Measurements from ENCODE around the gene PRICKLE4.

The PRICKLE4 gene

GRCh38 chr6:41789390-41789724, 8.8 kb downstream of the PRICKLE4 start:
- no peaks in the 10 kb centered on the region for H3K27me3 ChIP-seq (ENCODE audit: control insufficient read depth, insufficient read depth, low read length)
- no peaks in the 10 kb centered on the region for H3K79me2 ChIP-seq
- H2AFZ ChIP-seq, result no peak overlapping the region
- H3K36me3 ChIP-seq (ENCODE audit: control insufficient read depth, insufficient read depth, low read length), result no peaks in the 10 kb centered on the region
- no peak overlapping the region for H3K4me2 ChIP-seq (ENCODE audit: low read length)
- no peak overlapping the region for H3K27ac ChIP-seq
- TF ChIP-seq CTCF (IDR thresholded peaks at IDR 0.05), result no peak
- H3K9ac ChIP-seq, result no peak overlapping the region
- H3K4me3 ChIP-seq (ENCODE audit: low read depth, low read length), result no peak overlapping the region
- H3K9me3 ChIP-seq (ENCODE audit: control insufficient read depth, low read length), result no peaks in the 10 kb centered on the region
- peaks cover 6% of the 10 kb centered on the region for H3K4me1 ChIP-seq

- Histone ChIP-seq H3K9me3 (ENCODE audit: control insufficient read depth, low read length) (no peaks in the 10 kb centered on the region), H3K4me1 (peaks cover 6% of the 10 kb centered on the region), H3K27ac (no peak overlapping the region), H2AFZ (no peak overlapping the region), H3K4me2 (ENCODE audit: low read length) (no peak overlapping the region), H3K36me3 (ENCODE audit: control insufficient read depth, insufficient read depth, low read length) (no peaks in the 10 kb centered on the region), H3K9ac (no peak overlapping the region), H3K79me2 (no peaks in the 10 kb centered on the region), H3K27me3 (ENCODE audit: control insufficient read depth, insufficient read depth, low read length) (no peaks in the 10 kb centered on the region), H3K4me3 (ENCODE audit: low read depth, low read length) (no peak overlapping the region)
- no peak for TF ChIP-seq CTCF (IDR thresholded peaks at IDR 0.05)
Measured at GRCh38 chr6:41790045-41790444, 9.5 kb downstream of the PRICKLE4 start.

GRCh38 chr6:41791305-41791704, 10.7 kb downstream of the PRICKLE4 start:
- H3K4me1 ChIP-seq, result no peaks in the 10 kb centered on the region
- no peaks in the 10 kb centered on the region for H3K79me2 ChIP-seq
- no peak overlapping the region for H3K9ac ChIP-seq
- no peak overlapping the region for H3K4me3 ChIP-seq (ENCODE audit: low read depth, low read length)
- no peak overlapping the region for H2AFZ ChIP-seq
- no peaks in the 10 kb centered on the region for H3K36me3 ChIP-seq (ENCODE audit: control insufficient read depth, insufficient read depth, low read length)
- no peak overlapping the region for H3K4me2 ChIP-seq (ENCODE audit: low read length)
- H3K27me3 ChIP-seq (ENCODE audit: control insufficient read depth, insufficient read depth, low read length), result no peaks in the 10 kb centered on the region
- H3K27ac ChIP-seq, result no peak overlapping the region
- no peak for TF ChIP-seq CTCF (IDR thresholded peaks at IDR 0.05)
- H3K9me3 ChIP-seq (ENCODE audit: control insufficient read depth, low read length), result no peaks in the 10 kb centered on the region

GRCh38 chr6:41791984-41792383, 11.4 kb downstream of the PRICKLE4 start:
- no peak overlapping the region for H2AFZ ChIP-seq
- no peaks in the 10 kb centered on the region for H3K27me3 ChIP-seq (ENCODE audit: control insufficient read depth, insufficient read depth, low read length)
- no peaks in the 10 kb centered on the region for H3K4me1 ChIP-seq
- TF ChIP-seq CTCF (IDR thresholded peaks at IDR 0.05), result no peak
- no peak overlapping the region for H3K4me2 ChIP-seq (ENCODE audit: low read length)
- H3K9ac ChIP-seq, result no peak overlapping the region
- no peaks in the 10 kb centered on the region for H3K9me3 ChIP-seq (ENCODE audit: control insufficient read depth, low read length)
- no peak overlapping the region for H3K27ac ChIP-seq
- no peaks in the 10 kb centered on the region for H3K79me2 ChIP-seq
- H3K4me3 ChIP-seq (ENCODE audit: low read depth, low read length), result no peak overlapping the region
- no peaks in the 10 kb centered on the region for H3K36me3 ChIP-seq (ENCODE audit: control insufficient read depth, insufficient read depth, low read length)

GRCh38 chr6:41796474-41796873, 15.9 kb downstream of the PRICKLE4 start:
- Histone ChIP-seq H3K4me3 (ENCODE audit: low read depth, low read length) (no peak overlapping the region), H3K27ac (no peak overlapping the region), H2AFZ (no peak overlapping the region), H3K9ac (no peak overlapping the region), H3K36me3 (ENCODE audit: control insufficient read depth, insufficient read depth, low read length) (no peaks in the 10 kb centered on the region), H3K4me2 (ENCODE audit: low read length) (no peak overlapping the region), H3K79me2 (peaks cover 3% of the 10 kb centered on the region), H3K4me1 (no peaks in the 10 kb centered on the region), H3K9me3 (ENCODE audit: control insufficient read depth, low read length) (no peaks in the 10 kb centered on the region), H3K27me3 (ENCODE audit: control insufficient read depth, insufficient read depth, low read length) (no peaks in the 10 kb centered on the region)
- no peak for TF ChIP-seq CTCF (IDR thresholded peaks at IDR 0.05)
